Ovary (tissue), 9 donors: ENCODE data around the gene SHMT2. TPM values are rescaled to one million over a fixed set of nuclear protein-coding genes. Genes with fewer than 3 reads are reported as not detected.

Source experiments
- DNase-seq, 5 donors: peaks; one replicate each; pipeline ENCODE4 v3.0.0-alpha.2; 2019 to 2020
- H3K27ac ChIP-seq, 2 donors: fragments of 200-600 bp; one replicate each; pipeline versions ENCODE4 v1.5.1 to v1.8.0; 2019 to 2022
- H3K27me3 ChIP-seq: fragments of 200-600 bp; one replicate; pipeline ENCODE4 v1.8.0; 2022
- H3K36me3 ChIP-seq: fragments of 200-600 bp; sonication (generic); one replicate; pipeline ENCODE4 v1.5.1; 2019
- H3K4me1 ChIP-seq: one replicate; pipeline ENCODE4 v1.8.1; 2013; ENCODE audit warnings: mild to moderate bottlenecking, moderate library complexity; ENCODE audit not compliant: insufficient read depth
- H3K4me3 ChIP-seq: fragments of 200-600 bp; sonication (generic); one replicate; pipeline ENCODE4 v1.5.1; 2017
- H3K9me3 ChIP-seq, 2 donors: fragments of 200-600 bp in 1 of 2; sonication (generic) in 1 of 2; one replicate each; pipeline versions ENCODE4 v1.5.1 to v1.8.1; 2013 to 2019; ENCODE audit warnings: mild to moderate bottlenecking in 1 of 2, moderate library complexity in 1 of 2
- CTCF ChIP-seq, 3 donors: fragments of 450-650 bp in 2 of 3; fragments of 200-600 bp in 1 of 3; IDR thresholded peaks; one replicate each; pipeline versions ENCODE4 v1.5.1 to v1.8.0; 2016 to 2022; ENCODE audit warnings: antibody characterized with exemption in 3 of 3, mild to moderate bottlenecking in 1 of 3
- EP300 ChIP-seq: sonication (generic); formaldehyde crosslinking; IDR thresholded peaks from one replicate; pipeline ENCODE4 v1.6.1; 2017; ENCODE audit warnings: antibody characterized with exemption
- POLR2A ChIP-seq: fragments of 450-650 bp; IDR thresholded peaks from one replicate; pipeline ENCODE4 v1.6.1; 2017; ENCODE audit warnings: antibody characterized with exemption, mild to moderate bottlenecking, moderate library complexity
- WGBS, 3 donors: extraction: QIAGEN DNeasy Blood & Tissue Kit in 1 of 3; methylation state at CpG; one replicate each; pipeline versions ENCODE4 v1.1.5 to v1.1.7; 2013 to 2017; 5-methylcytosine and 5-hydroxymethylcytosine counted together
- intact Hi-C, 4 donors: fragments of 100-400 bp; cut with DNase I; formaldehyde crosslinking; loops; one replicate each; pipeline versions ENCODE4 v1.11.0 to v1.15.1; 2022 to 2023
- polyA plus RNA-seq, 2 donors: library from polyadenylated mRNA; stranded (reverse); fragments of 200-250 nt in 1 of 2; fragments of 350-450 nt in 1 of 2; fragmentation: Illumina TruSeq in 1 of 2; extraction: RNeasy Lipid Tissue Mini Kit (QIAGEN cat#74804) in 1 of 2; gene quantifications; one replicate each; pipeline ENCODE4 v1.2.3, GENCODE V29; 2013 to 2014
- total RNA-seq, 7 donors: library from RNA; depleted of rRNA in 2 of 7; stranded (reverse); fragments of >200 nt in 2 of 7; fragmentation: NEBNext Ultra II Directional in 3 of 7; extraction: Animal tissue kit (Norgen Biotek cat#: 25700) in 3 of 7; gene quantifications; one replicate each; pipeline versions ENCODE4 v1.1.0 to v1.2.4, GENCODE V29; 2016 to 2023
- donor health status: DM: no; HTN: no; CAD: no; lungs with moderate emphysema.
- donor health status: DM: no; HTN: no; CAD: no.
- donor health status: Bipolar disorder and iron deficiency.
- donor health status: DM: yes; HTN: yes; CAD: no.
- donor health status: DM: no; HTN: no; CAD: no.
- donor health status: DM: yes; HTN: yes; CAD: no.

The SHMT2 gene
- total and polyA plus RNA-seq, 9 donors: 23.0 to 185 (median 42.0) TPM

GRCh38 chr12:57199191-57199590 is 30.3 kb upstream of the SHMT2 start:
- no peak for DNase-seq
- H3K9me3 ChIP-seq: no peaks in the 10 kb centered on the region
- no peak overlapping the region for H3K4me3 ChIP-seq
- 81 to 83% (median 82%) methylated on average over 15 of the region's 15 CpGs for WGBS, 3 donors
- no peak for TF ChIP-seq CTCF (IDR thresholded peaks at IDR 0.05)
- TF ChIP-seq POLR2A: no peak
- no peak overlapping the region for H3K27ac ChIP-seq
- H3K36me3 ChIP-seq: peaks cover 4% of the 10 kb centered on the region
- intact Hi-C loops: no loop called here
- H3K27me3 ChIP-seq: no peaks in the 10 kb centered on the region
- H3K4me1 ChIP-seq: no peaks in the 10 kb centered on the region

- DNase-seq: no peak
- H3K27ac ChIP-seq: no peak overlapping the region
- H3K4me3 ChIP-seq: no peak overlapping the region
- H3K9me3 ChIP-seq: no peaks in the 10 kb centered on the region
- TF ChIP-seq EP300 (no peak), POLR2A (no peak), CTCF (IDR thresholded peaks at IDR 0.05) (no peak)
- H3K36me3 ChIP-seq: peaks cover 4% of the 10 kb centered on the region
- 81 to 90% (median 90%) methylated on average over 14 to 15 of the region's 15 CpGs for WGBS, 3 donors
- no peaks in the 10 kb centered on the region for H3K4me1 ChIP-seq
- intact Hi-C loops: no loop called here
- no peaks in the 10 kb centered on the region for H3K27me3 ChIP-seq
Measured at GRCh38 chr12:57200497-57200896, 29.0 kb upstream of the SHMT2 start.

GRCh38 chr12:57201219-57201618 is 28.3 kb upstream of the SHMT2 start:
- no peak overlapping the region for H3K4me3 ChIP-seq
- TF ChIP-seq EP300: no peak
- no peak for TF ChIP-seq POLR2A
- TF ChIP-seq CTCF (IDR thresholded peaks at IDR 0.05): no peak
- no peaks in the 10 kb centered on the region for H3K4me1 ChIP-seq
- H3K27ac ChIP-seq: no peak overlapping the region
- peaks cover 4% of the 10 kb centered on the region for H3K36me3 ChIP-seq
- DNase-seq: no peak
- WGBS, 3 donors: 54 to 60% (median 57%) methylated on average over 8 of the region's 8 CpGs
- no peaks in the 10 kb centered on the region for H3K9me3 ChIP-seq
- H3K27me3 ChIP-seq: no peaks in the 10 kb centered on the region
- intact Hi-C loops: no loop called here

DNA sequence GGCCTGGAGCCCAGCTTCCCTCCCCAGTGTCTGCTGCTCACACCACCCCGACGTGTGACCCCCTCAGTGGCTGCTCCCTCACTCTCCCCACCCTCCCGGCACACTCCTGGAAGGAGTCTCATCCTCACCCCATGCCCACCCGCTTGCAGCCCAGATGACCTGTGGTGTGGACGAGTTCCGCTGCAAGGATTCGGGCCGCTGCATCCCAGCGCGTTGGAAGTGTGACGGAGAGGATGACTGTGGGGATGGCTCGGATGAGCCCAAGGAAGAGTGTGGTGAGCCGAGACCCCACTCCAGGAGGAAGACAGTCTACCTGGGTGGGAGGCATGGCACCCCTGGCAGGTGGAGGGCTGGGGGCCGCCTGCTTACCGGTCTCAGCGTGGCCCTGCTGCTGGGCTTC is 27.9 kb upstream of the SHMT2 start:
- no peak for DNase-seq
- 81 to 85% (median 82%) methylated on average over 16 of the region's 16 CpGs for WGBS, 3 donors
- H3K36me3 ChIP-seq: peaks cover 4% of the 10 kb centered on the region
- H3K27me3 ChIP-seq: no peaks in the 10 kb centered on the region
- no peaks in the 10 kb centered on the region for H3K9me3 ChIP-seq
- TF ChIP-seq CTCF (IDR thresholded peaks at IDR 0.05) (no peak), EP300 (no peak), POLR2A (no peak)
- no peaks in the 10 kb centered on the region for H3K4me1 ChIP-seq
- intact Hi-C loops: no loop called here
- H3K27ac ChIP-seq: no peak overlapping the region
- H3K4me3 ChIP-seq: no peak overlapping the region

DNA sequence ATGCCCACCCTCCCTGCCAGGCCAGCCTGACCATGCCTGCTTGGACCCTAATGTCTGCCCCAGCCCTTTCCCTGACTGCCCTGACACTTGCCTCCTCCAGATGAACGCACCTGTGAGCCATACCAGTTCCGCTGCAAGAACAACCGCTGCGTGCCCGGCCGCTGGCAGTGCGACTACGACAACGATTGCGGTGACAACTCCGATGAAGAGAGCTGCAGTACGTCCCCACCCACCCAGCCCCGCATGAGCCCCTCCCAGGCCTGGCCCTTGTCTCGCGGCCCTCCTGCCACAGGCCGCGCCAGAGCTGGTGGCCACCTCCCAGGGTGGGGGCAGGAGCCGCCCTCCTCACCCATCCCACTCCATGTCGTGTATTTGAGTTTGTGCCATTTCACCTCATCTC is 27.2 kb upstream of the SHMT2 start:
- Histone ChIP-seq H3K27ac (no peak overlapping the region), H3K4me1 (no peaks in the 10 kb centered on the region), H3K27me3 (no peaks in the 10 kb centered on the region), H3K36me3 (peaks cover 4% of the 10 kb centered on the region), H3K9me3 (no peaks in the 10 kb centered on the region), H3K4me3 (no peak overlapping the region)
- intact Hi-C loops: no loop called here
- no peak for DNase-seq
- TF ChIP-seq EP300: no peak
- TF ChIP-seq POLR2A: no peak
- TF ChIP-seq CTCF (IDR thresholded peaks at IDR 0.05): no peak
- 83 to 91% (median 85%) methylated on average over 19 of the region's 19 CpGs for WGBS, 3 donors
